ENCODE data around the gene TYW1. TPM values are rescaled to one million over a fixed set of nuclear protein-coding genes. Genes with fewer than 3 reads are reported as not detected.
"Not testable (repeated sequence)": the region's sequence is repeated elsewhere in the genome, so short reads cannot be mapped to it uniquely, and the experiment has no call there.

The TYW1 gene
- total and polyA plus RNA-seq, 4 donors, result 3.9 to 15.9 (median 10.0) TPM

GRCh38 chr7:67091053-67091452, 94.4 kb downstream of the TYW1 start:
- intact Hi-C loops (cut with DNase I); H3K4me3 ChIP-seq (ENCODE audit: low read length in 2 of 2); H3K9me3 ChIP-seq (ENCODE audit: control insufficient read depth, low read length); H3K4me1 ChIP-seq (ENCODE audit: control insufficient read depth in 1 of 2, insufficient read depth in 2 of 2, low read length in 2 of 2); H3K36me3 ChIP-seq (ENCODE audit: control insufficient read depth in 1 of 2, insufficient read depth in 2 of 2, low read length in 1 of 2); ATAC-seq (ENCODE audit: low FRiP score); DNase-seq; H3K27me3 ChIP-seq (ENCODE audit: control insufficient read depth in 1 of 2, insufficient read depth in 2 of 2, low read length in 1 of 2); H3K27ac ChIP-seq (ENCODE audit: low read depth in 1 of 2, low read length in 2 of 2): not testable (repeated sequence)
- 97% methylated on average over 2 of the region's 2 CpGs; no CpG with 5 or more reads in 1 of the 2 donors for WGBS, 2 donors

DNA sequence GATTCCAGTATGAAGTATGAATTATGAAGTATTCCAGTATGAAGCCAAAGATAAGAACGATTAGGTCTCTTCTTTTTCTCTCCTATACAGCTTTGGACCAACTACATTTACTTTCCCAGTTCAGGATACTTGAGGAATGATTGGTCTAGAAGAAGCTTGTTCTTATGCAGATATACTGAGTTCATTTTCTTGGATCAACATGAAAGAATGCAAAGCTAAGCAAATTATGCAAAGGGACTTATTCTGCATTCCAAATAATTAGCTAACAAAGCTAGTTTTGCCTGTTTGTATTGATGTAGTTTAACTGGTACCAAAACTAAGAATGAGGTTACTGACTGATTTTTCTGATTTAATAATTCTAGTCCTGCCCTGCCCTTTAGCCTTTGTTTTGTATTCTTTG, 101.4 kb downstream of the TYW1 start:
- ATAC-seq (ENCODE audit: low FRiP score); intact Hi-C loops (cut with DNase I): not testable (repeated sequence)
- 100% methylated on average over 1 of the region's 1 CpG; no CpG with 5 or more reads in 1 of the 2 donors for WGBS, 2 donors

GRCh38 chr7:67099406-67099805, 102.8 kb downstream of the TYW1 start:
- 92 to 93% methylated on average over 5 of the region's 5 CpGs for WGBS, 2 donors
- H3K9me3 ChIP-seq (ENCODE audit: control insufficient read depth, low read length); H3K4me1 ChIP-seq (ENCODE audit: control insufficient read depth in 1 of 2, insufficient read depth in 2 of 2, low read length in 2 of 2); DNase-seq; ATAC-seq (ENCODE audit: low FRiP score); intact Hi-C loops (cut with DNase I); H3K27me3 ChIP-seq (ENCODE audit: control insufficient read depth in 1 of 2, insufficient read depth in 2 of 2, low read length in 1 of 2); H3K27ac ChIP-seq (ENCODE audit: low read depth in 1 of 2, low read length in 2 of 2); H3K4me3 ChIP-seq (ENCODE audit: low read length in 2 of 2); H3K36me3 ChIP-seq (ENCODE audit: control insufficient read depth in 1 of 2, insufficient read depth in 2 of 2, low read length in 1 of 2): not testable (repeated sequence)

More for the DNA sequence above, 101.4 kb downstream of the TYW1 start:
- H3K27ac ChIP-seq (ENCODE audit: low read depth in 1 of 2, low read length in 2 of 2); DNase-seq; H3K9me3 ChIP-seq (ENCODE audit: control insufficient read depth, low read length); H3K36me3 ChIP-seq (ENCODE audit: control insufficient read depth in 1 of 2, insufficient read depth in 2 of 2, low read length in 1 of 2); H3K27me3 ChIP-seq (ENCODE audit: control insufficient read depth in 1 of 2, insufficient read depth in 2 of 2, low read length in 1 of 2); H3K4me1 ChIP-seq (ENCODE audit: control insufficient read depth in 1 of 2, insufficient read depth in 2 of 2, low read length in 2 of 2); H3K4me3 ChIP-seq (ENCODE audit: low read length in 2 of 2): not testable (repeated sequence)

GRCh38 chr7:67100038-67100437, 103.4 kb downstream of the TYW1 start:
- intact Hi-C loops (cut with DNase I); H3K27ac ChIP-seq (ENCODE audit: low read depth in 1 of 2, low read length in 2 of 2); H3K4me3 ChIP-seq (ENCODE audit: low read length in 2 of 2); DNase-seq; H3K9me3 ChIP-seq (ENCODE audit: control insufficient read depth, low read length); H3K27me3 ChIP-seq (ENCODE audit: control insufficient read depth in 1 of 2, insufficient read depth in 2 of 2, low read length in 1 of 2); H3K4me1 ChIP-seq (ENCODE audit: control insufficient read depth in 1 of 2, insufficient read depth in 2 of 2, low read length in 2 of 2); ATAC-seq (ENCODE audit: low FRiP score); H3K36me3 ChIP-seq (ENCODE audit: control insufficient read depth in 1 of 2, insufficient read depth in 2 of 2, low read length in 1 of 2): not testable (repeated sequence)
- WGBS, 2 donors, result 97 to 98% methylated on average over 6 of the region's 6 CpGs

DNA sequence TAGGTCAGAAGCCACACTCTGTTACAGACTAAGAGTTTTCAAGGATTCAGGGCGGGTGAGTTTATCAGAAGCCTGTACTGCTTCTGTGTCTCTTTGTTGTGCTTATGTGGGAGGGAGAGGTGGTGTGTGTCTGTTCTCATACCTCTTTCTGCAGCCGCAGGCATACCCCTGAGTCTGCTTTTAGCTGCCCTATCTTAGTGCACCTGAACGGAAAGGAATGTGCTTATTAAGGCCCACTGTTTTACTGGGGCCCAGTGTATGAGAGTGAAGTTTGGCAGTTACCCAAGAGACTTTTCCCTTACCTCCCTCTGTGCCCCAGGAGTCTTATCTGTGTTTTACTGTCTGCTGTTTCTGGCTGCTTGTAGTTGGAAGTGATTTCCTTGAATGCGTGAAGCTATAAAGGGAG, 104.3 kb downstream of the TYW1 start:
- H3K9me3 ChIP-seq (ENCODE audit: control insufficient read depth, low read length), result no peaks in the 10 kb centered on the region
- ATAC-seq (ENCODE audit: low FRiP score) (no peak), DNase-seq (no peak)
- no peaks in the 10 kb centered on the region for H3K4me1 ChIP-seq (ENCODE audit: control insufficient read depth in 1 of 2, insufficient read depth in 2 of 2, low read length in 2 of 2)
- intact Hi-C loops (cut with DNase I), result no loop called here
- H3K27me3 ChIP-seq (ENCODE audit: control insufficient read depth in 1 of 2, insufficient read depth in 2 of 2, low read length in 1 of 2), result no peaks in the 10 kb centered on the region
- no peak overlapping the region for H3K4me3 ChIP-seq (ENCODE audit: low read length in 2 of 2)
- WGBS, 2 donors, result 78 to 82% methylated on average over 4 of the region's 4 CpGs
- H3K36me3 ChIP-seq (ENCODE audit: control insufficient read depth in 1 of 2, insufficient read depth in 2 of 2, low read length in 1 of 2), result peaks cover 0 to 1% of the 10 kb centered on the region in 2 donors
- H3K27ac ChIP-seq (ENCODE audit: low read depth in 1 of 2, low read length in 2 of 2), result no peak overlapping the region

DNA sequence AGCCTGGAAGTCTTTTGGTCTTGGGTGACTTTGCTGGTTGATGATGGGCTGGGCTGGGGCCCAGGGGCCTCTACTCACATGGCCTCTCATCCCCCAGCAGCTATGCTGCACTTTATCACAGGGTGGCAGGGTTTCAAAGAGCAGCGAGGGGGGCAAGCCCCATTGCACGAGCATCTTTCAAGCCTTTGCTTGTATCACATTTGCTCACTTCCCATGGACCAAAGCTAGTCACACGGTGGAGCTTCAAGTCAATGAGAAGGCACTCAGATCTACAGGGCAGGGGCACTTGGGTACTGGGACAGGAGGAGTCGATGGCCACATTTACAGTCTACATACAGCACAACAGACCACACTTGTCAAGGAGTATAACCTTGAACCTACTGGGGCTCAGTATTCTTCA, 108.3 kb downstream of the TYW1 start:
- intact Hi-C loops (cut with DNase I); DNase-seq; H3K9me3 ChIP-seq (ENCODE audit: control insufficient read depth, low read length); H3K27ac ChIP-seq (ENCODE audit: low read depth in 1 of 2, low read length in 2 of 2); H3K27me3 ChIP-seq (ENCODE audit: control insufficient read depth in 1 of 2, insufficient read depth in 2 of 2, low read length in 1 of 2); H3K36me3 ChIP-seq (ENCODE audit: control insufficient read depth in 1 of 2, insufficient read depth in 2 of 2, low read length in 1 of 2); H3K4me3 ChIP-seq (ENCODE audit: low read length in 2 of 2); H3K4me1 ChIP-seq (ENCODE audit: control insufficient read depth in 1 of 2, insufficient read depth in 2 of 2, low read length in 2 of 2); ATAC-seq (ENCODE audit: low FRiP score): not testable (repeated sequence)
- 78 to 80% methylated on average over 4 of the region's 4 CpGs for WGBS, 2 donors

- Histone ChIP-seq H3K27ac (ENCODE audit: low read depth in 1 of 2, low read length in 2 of 2) (no peak overlapping the region), H3K36me3 (ENCODE audit: control insufficient read depth in 1 of 2, insufficient read depth in 2 of 2, low read length in 1 of 2) (no peaks in the 10 kb centered on the region), H3K4me1 (ENCODE audit: control insufficient read depth in 1 of 2, insufficient read depth in 2 of 2, low read length in 2 of 2) (no peaks in the 10 kb centered on the region), H3K27me3 (ENCODE audit: control insufficient read depth in 1 of 2, insufficient read depth in 2 of 2, low read length in 1 of 2) (no peaks in the 10 kb centered on the region), H3K4me3 (ENCODE audit: low read length in 2 of 2) (no peak overlapping the region), H3K9me3 (ENCODE audit: control insufficient read depth, low read length) (no peaks in the 10 kb centered on the region)
- DNase-seq, result no peak
- intact Hi-C loops (cut with DNase I), result no loop called here
- ATAC-seq (ENCODE audit: low FRiP score), result no peak
- 44 to 46% methylated on average over 4 of the region's 4 CpGs for WGBS, 2 donors
Measured at GRCh38 chr7:67105377-67105776, 108.7 kb downstream of the TYW1 start.

DNA sequence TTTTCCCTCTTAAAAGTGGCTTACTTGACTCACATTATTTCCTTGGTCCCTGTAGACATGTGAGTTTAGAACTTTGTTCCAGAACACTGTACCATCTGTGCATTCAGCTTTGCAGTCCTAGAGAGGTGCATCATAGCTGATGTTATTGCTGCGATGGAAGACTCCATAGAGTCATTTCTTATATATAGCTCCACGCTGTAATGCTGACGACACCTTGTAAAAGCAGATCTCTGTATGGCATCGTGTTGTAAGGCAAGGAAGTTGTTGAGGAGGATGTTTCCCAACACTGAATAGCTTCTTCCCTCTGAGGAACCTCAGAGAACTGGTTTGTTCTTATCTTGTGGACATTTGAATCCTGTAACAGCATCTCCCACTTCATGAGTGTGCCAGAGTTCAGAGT, 109.6 kb downstream of the TYW1 start:
- ATAC-seq (ENCODE audit: low FRiP score), result peak; percentile 41

DNA sequence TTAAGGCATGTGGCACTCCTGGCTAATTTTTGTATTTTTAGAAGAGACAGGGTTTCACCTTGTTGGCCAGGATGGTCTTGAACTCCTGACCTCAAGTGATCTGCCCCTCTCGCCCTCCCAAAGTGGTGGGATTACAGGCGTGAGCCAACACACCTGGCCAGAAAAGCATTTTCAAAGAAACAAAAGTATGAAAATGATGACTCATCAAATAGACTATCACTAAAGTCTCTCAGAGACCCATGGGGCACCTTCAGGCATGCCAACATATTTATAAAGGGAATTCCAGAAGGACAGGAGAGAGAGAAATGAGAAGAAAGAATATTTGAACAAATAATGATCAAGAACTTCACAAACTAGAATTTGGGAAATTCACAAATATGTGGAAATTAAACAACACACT, 114.7 kb downstream of the TYW1 start:
- H3K4me1 ChIP-seq (ENCODE audit: control insufficient read depth in 1 of 2, insufficient read depth in 2 of 2, low read length in 2 of 2); H3K27me3 ChIP-seq (ENCODE audit: control insufficient read depth in 1 of 2, insufficient read depth in 2 of 2, low read length in 1 of 2); H3K27ac ChIP-seq (ENCODE audit: low read depth in 1 of 2, low read length in 2 of 2); ATAC-seq (ENCODE audit: low FRiP score); H3K4me3 ChIP-seq (ENCODE audit: low read length in 2 of 2); H3K9me3 ChIP-seq (ENCODE audit: control insufficient read depth, low read length); H3K36me3 ChIP-seq (ENCODE audit: control insufficient read depth in 1 of 2, insufficient read depth in 2 of 2, low read length in 1 of 2); intact Hi-C loops (cut with DNase I); DNase-seq: not testable (repeated sequence)
- 93 to 98% methylated on average over 2 of the region's 2 CpGs for WGBS, 2 donors

More for the DNA sequence above, 109.6 kb downstream of the TYW1 start:
- H3K36me3 ChIP-seq (ENCODE audit: control insufficient read depth in 1 of 2, insufficient read depth in 2 of 2, low read length in 1 of 2); H3K4me1 ChIP-seq (ENCODE audit: control insufficient read depth in 1 of 2, insufficient read depth in 2 of 2, low read length in 2 of 2); intact Hi-C loops (cut with DNase I); DNase-seq; H3K27ac ChIP-seq (ENCODE audit: low read depth in 1 of 2, low read length in 2 of 2); H3K9me3 ChIP-seq (ENCODE audit: control insufficient read depth, low read length); H3K27me3 ChIP-seq (ENCODE audit: control insufficient read depth in 1 of 2, insufficient read depth in 2 of 2, low read length in 1 of 2); H3K4me3 ChIP-seq (ENCODE audit: low read length in 2 of 2): not testable (repeated sequence)
- WGBS, 2 donors, result 89 to 98% methylated on average over 4 of the region's 4 CpGs
